GM12801 (cell line): ENCODE results near the gene KIAA0586.

Experiments
- CTCF ChIP-seq: IDR thresholded peaks from one replicate; pipeline ENCODE4 v1.5.1; 2011; ENCODE audit warnings: control low read depth; ENCODE audit not compliant: insufficient read length; ENCODE audit errors: extremely low read depth

Gene KIAA0586

GRCh38 chr14:58587271-58587670, 159.8 kb downstream of the KIAA0586 start:
- TF ChIP-seq CTCF = no peak

- no peak for TF ChIP-seq CTCF
Measured at GRCh38 chr14:58593977-58594376, 166.5 kb downstream of the KIAA0586 start.

GRCh38 chr14:58597041-58597440, 169.5 kb downstream of the KIAA0586 start:
- no peak for TF ChIP-seq CTCF

- TF ChIP-seq CTCF = no peak
Measured at GRCh38 chr14:58598028-58598803, 170.7 kb downstream of the KIAA0586 start.

GRCh38 chr14:58598804-58599525, 171.4 kb downstream of the KIAA0586 start:
- TF ChIP-seq CTCF = no peak

- TF ChIP-seq CTCF = no peak
Measured at GRCh38 chr14:58599707-58600106, 172.2 kb downstream of the KIAA0586 start.
